Measurements from ENCODE around the gene UHRF2.

UHRF2 gene

GRCh38 chr9:6460189-6460768 is 47.3 kb downstream of the UHRF2 start:
- Histone ChIP-seq H3K4me3 (replicated peaks; ENCODE audit: low read depth, low read length) (no peak overlapping the region), H3K36me3 (ENCODE audit: control insufficient read depth, insufficient read depth, low read length) (no peaks in the 10 kb centered on the region; the same call in 1 of the 2 replicates), H3K27me3 (replicated peaks; ENCODE audit: control insufficient read depth, insufficient read depth, low read length) (no peaks in the 10 kb centered on the region)
- no peak for TF ChIP-seq CTCF (IDR thresholded peaks at IDR 0.05; ENCODE audit: insufficient read depth, low read length, poor library complexity, severe bottlenecking)
- no peak for DNase-seq (ENCODE audit: extremely low read depth, insufficient read length)

GRCh38 chr9:6461619-6462018 is 48.6 kb downstream of the UHRF2 start:
- no peaks in the 10 kb centered on the region for H3K27me3 ChIP-seq (replicated peaks; ENCODE audit: control insufficient read depth, insufficient read depth, low read length)
- H3K36me3 ChIP-seq (ENCODE audit: control insufficient read depth, insufficient read depth, low read length): no peaks in the 10 kb centered on the region; the same call in 1 of the 2 replicates
- no peak for TF ChIP-seq CTCF (IDR thresholded peaks at IDR 0.05; ENCODE audit: insufficient read depth, low read length, poor library complexity, severe bottlenecking)
- H3K4me3 ChIP-seq (replicated peaks; ENCODE audit: low read depth, low read length): no peak overlapping the region
- no peak for DNase-seq (ENCODE audit: extremely low read depth, insufficient read length)

GRCh38 chr9:6467006-6467625 is 54.1 kb downstream of the UHRF2 start:
- DNase-seq (ENCODE audit: extremely low read depth, insufficient read length): no peak
- TF ChIP-seq CTCF (IDR thresholded peaks at IDR 0.05; ENCODE audit: insufficient read depth, low read length, poor library complexity, severe bottlenecking): no peak
- H3K36me3 ChIP-seq (ENCODE audit: control insufficient read depth, insufficient read depth, low read length): no peaks in the 10 kb centered on the region; the same call in 1 of the 2 replicates
- no peaks in the 10 kb centered on the region for H3K27me3 ChIP-seq (replicated peaks; ENCODE audit: control insufficient read depth, insufficient read depth, low read length)
- no peak overlapping the region for H3K4me3 ChIP-seq (replicated peaks; ENCODE audit: low read depth, low read length)

- no peak for DNase-seq (ENCODE audit: extremely low read depth, insufficient read length)
- H3K36me3 ChIP-seq (ENCODE audit: control insufficient read depth, insufficient read depth, low read length): no peaks in the 10 kb centered on the region
- no peak overlapping the region for H3K4me3 ChIP-seq (replicated peaks; ENCODE audit: low read depth, low read length)
- TF ChIP-seq CTCF (IDR thresholded peaks at IDR 0.05; ENCODE audit: insufficient read depth, low read length, poor library complexity, severe bottlenecking): no peak
- no peaks in the 10 kb centered on the region for H3K27me3 ChIP-seq (replicated peaks; ENCODE audit: control insufficient read depth, insufficient read depth, low read length)
Observed at GRCh38 chr9:6471231-6471850, 58.3 kb downstream of the UHRF2 start.

GRCh38 chr9:6473151-6473550 is 60.2 kb downstream of the UHRF2 start:
- no peak for TF ChIP-seq CTCF (IDR thresholded peaks at IDR 0.05; ENCODE audit: insufficient read depth, low read length, poor library complexity, severe bottlenecking)
- H3K36me3 ChIP-seq (ENCODE audit: control insufficient read depth, insufficient read depth, low read length): no peaks in the 10 kb centered on the region; the same call in none of the 2 replicates
- H3K4me3 ChIP-seq (replicated peaks; ENCODE audit: low read depth, low read length): no peak overlapping the region
- no peaks in the 10 kb centered on the region for H3K27me3 ChIP-seq (replicated peaks; ENCODE audit: control insufficient read depth, insufficient read depth, low read length)
- DNase-seq (ENCODE audit: extremely low read depth, insufficient read length): no peak

Measured in GM06990 (cell line).